ENCODE data around the gene THSD4. TPM values are rescaled to one million over a fixed set of nuclear protein-coding genes. Genes with fewer than 3 reads are reported as not detected.

The THSD4 gene
- total and polyA plus RNA-seq, 2 of the 4 experiments (the other 2 are of a cell fraction) = 25.5 to 31.1 TPM

GRCh38 chr15:71436854-71437253 is 321.6 kb downstream of the THSD4 start:
- H3K79me1 ChIP-seq (ENCODE audit: low read depth in 1 of 2, low read length in 2 of 2) = no peaks in the 10 kb centered on the region
- H2BK5ac ChIP-seq (ENCODE audit: low read depth, low read length, poor library complexity, severe bottlenecking) = no peak overlapping the region
- CTCF ChIA-PET = interaction anchor here (1.1 kb wide), 1 partner anchor 425 kb away, joined by 3 read pairs; no protein-coding TSS in a partner anchor
- 100% methylated on average over 2 of the region's 3 CpGs; no CpG with 5 or more reads in 1 of the 2 experiments for WGBS, 2 experiments (ENCODE audit: extremely low coverage in 2 of 2, insufficient read length in 1 of 2)
- TF ChIP-seq RCOR1 (IDR thresholded peaks at IDR 0.05; ENCODE audit: insufficient replicate concordance, low read length) (no peak), POLR2A (IDR thresholded peaks at IDR 0.05; ENCODE audit: low read depth, low read length) (no peak), CTCF (conservative IDR thresholded peaks at IDR 0.05; ENCODE audit: low read depth, low read length) (no peak), MXI1 (IDR thresholded peaks at IDR 0.05; ENCODE audit: borderline replicate concordance, low read depth, low read length) (no peak), MAZ (IDR thresholded peaks at IDR 0.05; ENCODE audit: borderline replicate concordance, low read depth, low read length) (no peak), ELK1 (IDR thresholded peaks at IDR 0.05; ENCODE audit: borderline replicate concordance, low read depth, low read length) (no peak), NFE2L2 (IDR thresholded peaks at IDR 0.05; ENCODE audit: low read depth, low read length) (no peak), USF2 (IDR thresholded peaks at IDR 0.05; ENCODE audit: low read depth, low read length) (no peak), CHD1 (IDR thresholded peaks at IDR 0.05; ENCODE audit: low read depth, low read length) (no peak), SMC3 (IDR thresholded peaks at IDR 0.05; ENCODE audit: low read depth, low read length) (no peak), BHLHE40 (IDR thresholded peaks at IDR 0.05; ENCODE audit: low read depth, low read length) (no peak), MAFK (IDR thresholded peaks at IDR 0.05; ENCODE audit: low read depth, low read length) (no peak)
- H3K18ac ChIP-seq (ENCODE audit: low read depth, low read length) = no peak overlapping the region
- in situ Hi-C loops (cut with MboI; ENCODE audit: low sequenced_read_pairs) (no loop called here), intact Hi-C loops (cut with micrococcal nuclease) (no loop called here), dilution Hi-C loops (cut with HindIII; ENCODE audit: low sequenced_read_pairs, unreplicated experiment) (no loop called here)
- H3K4me1 ChIP-seq (ENCODE audit: control insufficient read depth, insufficient read depth, low read length) = peaks cover 2% of the 10 kb centered on the region; the same call in 1 of the 2 replicates
- H3K27me3 ChIP-seq (ENCODE audit: control insufficient read depth, insufficient read depth, low read length) = no peaks in the 10 kb centered on the region
- no peak overlapping the region for H2BK20ac ChIP-seq (ENCODE audit: low read depth, low read length)
- H3K4me3 ChIP-seq (ENCODE audit: insufficient read depth, low read depth, low read length) = no peak overlapping the region
- no peak for ATAC-seq (ENCODE audit: low read depth)
- no peak overlapping the region for H4K5ac ChIP-seq (ENCODE audit: low read depth, low read length)
- H4K91ac ChIP-seq (ENCODE audit: insufficient read depth, low read depth, low read length) = peak overlapping the region; percentile 9; the same call in 1 of the 2 replicates
- POLR2A ChIA-PET (ENCODE audit: unreplicated experiment) = no interaction called here
- 0 out of 3 replicates have a peak overlapping the region, but pooled peaks have one; percentile 14 for H2BK15ac ChIP-seq (ENCODE audit: low read depth, low read length)
- H4K20me1 ChIP-seq (ENCODE audit: insufficient read depth, low read length) = no peaks in the 10 kb centered on the region
- H2AK5ac ChIP-seq (ENCODE audit: low read depth, low read length) = 0 out of 2 replicates have a peak overlapping the region, but pooled peaks have one; percentile 5
- no peak overlapping the region for H4K8ac ChIP-seq (ENCODE audit: low read depth in 2 of 2, low read length in 2 of 2)
- H3K36me3 ChIP-seq (ENCODE audit: control insufficient read depth, insufficient read depth, low read length) = peaks cover 6% of the 10 kb centered on the region
- no peak overlapping the region for H3K14ac ChIP-seq (replicated peaks; ENCODE audit: low read depth, low read length)
- no peak overlapping the region for H3K23ac ChIP-seq (ENCODE audit: low read depth, low read length)
- no peak overlapping the region for H3K27ac ChIP-seq (ENCODE audit: insufficient read depth, low read length)
- no peak overlapping the region for H3K56ac ChIP-seq (ENCODE audit: extremely low read depth, insufficient read depth, low read length)
- BruUV-seq (replicated peaks) = no TSS peak
- H3K4ac ChIP-seq (ENCODE audit: low read depth, low read length) = no peak overlapping the region
- no peak for DNase-seq
- H3K9me1 ChIP-seq (ENCODE audit: insufficient read depth, low read length) = 0 out of 2 replicates have a peak, but pooled peaks cover 6% of the 10 kb centered on the region
- peaks cover 3% of the 10 kb centered on the region; the same call in 1 of the 2 replicates for H3K9me3 ChIP-seq (ENCODE audit: control insufficient read depth, insufficient read depth, low read length)
- no peak overlapping the region for H3K4me2 ChIP-seq (ENCODE audit: low read depth, low read length)
- H2AFZ ChIP-seq (replicated peaks; ENCODE audit: low read length, poor library complexity) = no peak overlapping the region
- H2BK120ac ChIP-seq (ENCODE audit: low read depth, low read length) = no peak overlapping the region
- H3K9ac ChIP-seq (ENCODE audit: low read depth, low read length) = no peak overlapping the region
- H2AK9ac ChIP-seq (replicated peaks; ENCODE audit: low read depth, low read length, poor library complexity) = no peak overlapping the region

Data from IMR-90 (cell line).